Activated T-cell treated with anti-CD3 and anti-CD28 coated beads, Interleukin-2, amount 50 U/mL, for 4 hours (primary cell): ENCODE measurements around the gene ZNF235. TPM values are rescaled to one million over a fixed set of nuclear protein-coding genes. Genes with fewer than 3 reads are reported as not detected.

Experiments
- total RNA-seq, 3 donors: library from RNA; stranded (reverse); gene quantifications; one replicate each; pipeline ENCODE4 v1.2.1, GENCODE V29; 2021

Gene ZNF235
- total RNA-seq, 3 donors from 2014 or later: 0.99 to 2.4 (median 1.6) TPM

Other genes with a start within 250 kb of the ZNF235 start
- 1 to 10 TPM; 1.3 to 1.5 (median 1.4) TPM for gene ZNF284, start 232.9 kb downstream of the ZNF235 start, total RNA-seq
- gene ZNF224, start 210.7 kb downstream of the ZNF235 start, total RNA-seq: 1 to 10 TPM; 8.2 to 9.4 (median 8.6) TPM
- gene ZNF225, start 191.6 kb downstream of the ZNF235 start, total RNA-seq: 1 to 10 TPM; 1.2 to 2.4 (median 1.4) TPM
- gene ZNF234, start 163.5 kb downstream of the ZNF235 start, total RNA-seq: 1 to 10 TPM; 3.5 to 5.3 (median 5.2) TPM
- gene ZNF226, start 139.9 kb downstream of the ZNF235 start, total RNA-seq: 1 to 10 TPM; 5.2 to 9.7 (median 5.7) TPM
- gene ZNF227, start 92.5 kb downstream of the ZNF235 start, total RNA-seq: 10 to 100 TPM; 12.5 to 15.3 (median 12.8) TPM
- gene ZNF233, start 45.1 kb downstream of the ZNF235 start, total RNA-seq: not detected
- under 1 TPM in 1 of 3 donors, not detected in 2; 0.53 TPM for gene ZNF112, start 51.7 kb upstream of the ZNF235 start, total RNA-seq
- under 1 TPM; 0.19 to 0.35 (median 0.29) TPM for gene ZNF285, start 96.6 kb upstream of the ZNF235 start, total RNA-seq
- under 1 TPM; 0.76 to 0.99 (median 0.95) TPM for gene ZNF229, start 143.4 kb upstream of the ZNF235 start, total RNA-seq
- 1 to 10 TPM; 6.5 to 9.3 (median 7.4) TPM for gene ZNF180, start 195.5 kb upstream of the ZNF235 start, total RNA-seq
- not detected for gene CEACAM20, start 224.7 kb upstream of the ZNF235 start, total RNA-seq